HG02870 (cell line): Measurements from ENCODE around the gene POFUT2.

Experiments used
- ATAC-seq: cut with Tn5 transposase; IDR thresholded peaks from one replicate; pipeline ENCODE4 v1.9.1; 2021; ENCODE audit warnings: mild to moderate bottlenecking, moderate library complexity; ENCODE audit not compliant: unreplicated experiment

The POFUT2 gene

DNA sequence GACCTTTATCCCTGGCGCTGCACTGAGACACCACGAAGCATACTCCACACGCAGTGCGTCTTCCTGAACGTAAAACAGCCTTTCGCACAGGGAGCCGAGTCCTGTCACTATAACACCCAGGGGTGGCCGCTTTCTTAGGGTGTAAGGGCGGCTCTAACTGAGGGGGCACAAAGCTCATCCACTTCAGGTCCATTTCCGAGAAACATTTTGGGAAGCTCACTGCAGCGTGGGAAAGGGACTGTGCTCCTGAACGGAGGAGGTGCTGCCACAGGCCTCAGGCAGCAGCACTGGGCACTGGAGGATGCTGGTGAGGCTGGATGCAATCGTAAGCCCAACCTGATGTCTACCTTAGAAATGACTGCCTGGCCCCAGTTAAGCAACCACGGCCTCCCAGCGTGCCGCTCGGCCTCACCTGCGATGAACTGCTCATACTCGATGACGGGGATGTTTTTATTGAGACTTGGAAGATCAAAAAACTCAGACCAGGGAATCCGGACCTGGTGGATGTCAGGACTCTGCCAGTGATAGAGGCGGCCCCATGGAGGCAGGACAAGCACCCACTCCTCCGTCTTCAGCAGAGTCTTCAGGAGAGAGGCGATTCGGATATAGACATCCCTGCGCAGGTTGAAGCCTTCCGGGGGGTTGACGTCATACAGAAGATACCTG lies 2.3 kb downstream of the POFUT2 start:
- no peak for ATAC-seq

DNA sequence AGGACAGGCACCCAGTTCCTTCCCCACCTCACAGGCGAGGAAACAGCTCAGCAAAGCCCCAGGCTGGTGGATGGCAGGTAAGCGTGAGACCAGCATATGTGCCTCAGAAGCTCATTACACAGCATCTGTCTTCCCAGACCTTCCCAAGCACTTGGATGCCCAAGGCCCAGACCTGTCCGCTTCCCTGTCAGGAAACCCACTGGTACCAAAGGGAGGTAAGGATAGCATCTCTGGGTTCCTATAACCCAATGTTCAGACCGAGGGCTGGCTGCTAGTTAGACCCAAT lies 3.3 kb downstream of the POFUT2 start:
- ATAC-seq = no peak

DNA sequence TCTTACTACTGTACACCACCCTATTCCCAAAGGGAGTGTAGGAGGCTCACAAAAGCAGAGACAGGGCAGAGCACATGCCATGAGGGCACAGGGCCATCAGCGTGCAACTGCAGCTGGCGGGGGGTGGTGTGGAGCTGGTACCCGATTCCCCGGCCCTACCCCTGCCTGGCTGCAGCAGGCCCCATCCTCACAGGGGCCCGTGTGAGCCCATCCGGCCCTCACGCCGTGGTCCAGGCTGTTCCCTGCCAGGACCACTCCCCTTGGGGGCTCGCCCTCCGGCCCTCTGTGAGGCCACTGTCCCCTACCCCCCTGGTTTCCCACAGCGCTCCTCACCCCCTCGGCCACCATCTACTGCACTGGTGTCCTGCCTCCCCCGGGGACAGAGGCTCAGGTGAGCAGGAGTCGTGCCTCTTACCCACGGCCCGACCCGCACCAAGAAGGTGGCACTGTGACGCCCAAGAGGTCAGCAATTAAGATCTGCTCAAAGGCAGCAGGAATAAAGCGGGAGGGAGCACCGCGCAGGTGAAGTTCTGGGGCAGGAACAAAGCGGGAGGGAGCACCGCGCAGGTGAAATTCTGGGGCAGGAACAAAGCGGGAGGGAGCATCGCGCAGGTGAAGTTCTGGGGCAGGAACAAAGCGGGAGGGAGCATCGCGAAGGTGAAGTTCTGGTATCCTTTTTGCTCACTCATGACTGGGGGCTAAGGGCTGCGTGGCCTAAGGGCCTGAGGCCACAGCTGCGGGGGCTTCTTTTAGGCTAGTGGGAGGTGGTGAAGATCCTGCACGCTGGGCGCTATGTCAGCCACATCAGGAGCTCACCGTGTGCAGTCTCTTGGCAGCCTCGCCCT lies 3.9 kb downstream of the POFUT2 start:
- ATAC-seq = no peak

DNA sequence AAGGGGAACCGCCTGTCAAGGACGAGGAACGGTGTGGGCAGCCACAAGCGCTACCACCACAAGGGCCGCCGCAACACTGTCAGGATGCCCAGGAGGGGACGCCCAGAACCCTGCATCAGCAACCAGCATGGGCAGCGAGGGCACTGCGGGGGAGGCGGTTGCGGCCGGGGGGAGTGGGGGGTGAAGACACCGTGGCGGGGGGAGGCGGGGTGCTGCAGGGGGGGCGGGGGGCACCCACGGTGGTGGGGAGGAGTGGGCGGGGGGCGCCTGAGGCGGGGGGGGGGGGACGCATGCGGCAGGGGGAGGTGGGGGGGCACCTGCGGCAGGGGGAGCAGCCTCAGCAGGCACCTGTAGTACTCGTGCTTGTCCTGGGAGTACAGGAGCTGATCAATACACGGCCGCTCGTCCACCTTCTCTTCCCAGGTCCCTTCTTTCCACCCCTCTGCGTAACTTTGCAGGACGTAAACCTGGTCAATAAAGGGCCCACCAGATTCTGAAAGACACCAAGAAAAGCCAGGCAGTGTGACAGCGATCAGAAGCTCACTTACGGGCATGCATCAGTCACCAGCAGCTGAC lies 4.6 kb downstream of the POFUT2 start:
- ATAC-seq = no peak

DNA sequence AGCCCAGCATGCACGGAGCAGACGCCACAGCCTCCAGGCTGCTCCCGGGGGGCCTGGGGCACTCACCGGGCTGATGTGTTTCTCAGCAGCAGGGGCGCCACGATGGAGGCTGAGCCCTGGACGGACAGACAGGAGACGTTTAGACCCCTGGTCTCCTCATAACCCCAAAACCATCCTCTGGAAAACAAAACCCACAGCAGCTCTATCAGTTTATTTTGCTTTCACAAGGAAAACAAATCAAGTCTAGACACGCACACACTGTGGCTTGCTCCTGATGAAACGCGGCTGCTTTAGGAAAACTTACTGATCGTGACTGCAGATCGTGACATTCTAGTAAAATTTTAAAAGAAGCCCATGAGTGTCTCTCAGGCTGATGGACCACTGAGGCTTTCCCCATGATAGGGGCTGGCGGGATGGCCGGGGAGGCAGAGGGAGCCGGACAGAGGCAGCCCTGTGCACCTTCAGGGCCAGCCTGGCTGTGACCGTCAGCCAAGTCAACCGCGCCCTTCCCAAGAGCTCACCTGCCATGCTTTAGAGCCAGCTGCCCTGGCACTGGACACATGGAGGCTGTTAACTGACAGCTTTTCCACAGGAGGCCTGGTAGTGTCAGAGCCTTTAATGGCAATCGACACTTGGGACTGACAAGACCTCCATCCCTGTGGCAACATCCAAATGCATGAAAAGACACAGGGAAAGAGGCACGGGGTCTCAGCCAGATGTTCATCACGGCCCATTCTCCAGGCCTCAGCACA lies 5.2 kb downstream of the POFUT2 start:
- ATAC-seq = no peak

DNA sequence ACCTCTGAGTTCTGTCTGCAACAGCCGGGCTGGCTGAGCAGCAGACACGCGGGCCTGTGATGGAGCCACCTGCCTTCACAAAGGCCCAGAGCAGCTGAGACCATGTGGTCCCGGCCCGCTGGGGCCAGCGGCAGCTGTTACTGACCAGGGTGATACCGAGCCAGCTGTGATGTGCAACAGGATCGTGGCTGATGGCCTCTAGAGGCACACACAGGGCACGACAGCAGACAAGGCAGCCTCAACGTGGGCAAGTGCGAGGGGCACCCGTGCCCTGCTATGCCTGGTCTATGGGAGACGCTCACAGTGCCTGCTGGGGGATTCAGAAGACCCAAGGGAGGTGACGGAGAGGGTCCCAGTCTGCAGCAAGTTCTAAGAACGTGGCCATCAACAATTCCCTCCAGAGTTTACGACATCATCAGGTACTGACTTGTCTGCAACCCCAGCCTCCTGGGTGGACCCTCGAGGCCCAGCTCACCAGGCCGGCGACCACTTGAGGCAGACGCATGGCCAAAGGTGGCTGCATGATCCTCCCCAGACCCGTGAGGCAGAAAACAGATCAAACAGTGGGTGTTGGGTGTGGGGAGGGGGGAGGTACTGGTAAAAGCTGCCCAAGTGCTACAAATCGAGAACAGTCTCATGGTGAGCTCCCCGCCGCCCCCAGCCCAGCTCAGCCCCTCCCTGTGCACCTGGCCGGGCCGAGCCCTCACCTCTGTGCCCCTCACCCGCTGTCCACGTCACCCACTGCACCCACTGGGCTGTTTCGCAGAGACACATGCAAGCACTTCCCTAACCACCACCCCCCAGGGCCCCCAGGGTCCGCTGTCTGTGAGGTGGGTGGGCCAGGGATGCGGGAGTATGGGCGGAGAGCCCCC lies 6.0 kb downstream of the POFUT2 start:
- ATAC-seq = no peak

DNA sequence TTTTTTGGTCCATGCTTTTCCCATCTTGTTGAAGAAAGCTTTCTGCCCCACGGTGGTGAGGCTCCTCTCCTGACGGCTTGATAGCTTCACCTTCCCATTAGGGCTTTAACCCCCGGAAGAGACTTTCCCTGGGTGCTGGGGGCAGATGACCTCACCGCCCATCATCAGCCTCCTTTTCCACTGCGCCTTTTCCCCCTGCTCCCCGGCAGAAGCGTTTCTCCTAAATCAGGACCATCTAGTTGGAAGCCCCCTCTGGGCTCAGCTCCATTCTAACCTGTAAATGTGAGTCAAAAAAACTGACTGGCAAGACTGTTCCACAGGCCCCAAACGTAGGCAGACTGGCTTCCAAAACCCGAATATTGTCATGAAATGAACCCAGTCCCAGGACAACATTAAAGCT lies 6.7 kb downstream of the POFUT2 start:
- no peak for ATAC-seq

DNA sequence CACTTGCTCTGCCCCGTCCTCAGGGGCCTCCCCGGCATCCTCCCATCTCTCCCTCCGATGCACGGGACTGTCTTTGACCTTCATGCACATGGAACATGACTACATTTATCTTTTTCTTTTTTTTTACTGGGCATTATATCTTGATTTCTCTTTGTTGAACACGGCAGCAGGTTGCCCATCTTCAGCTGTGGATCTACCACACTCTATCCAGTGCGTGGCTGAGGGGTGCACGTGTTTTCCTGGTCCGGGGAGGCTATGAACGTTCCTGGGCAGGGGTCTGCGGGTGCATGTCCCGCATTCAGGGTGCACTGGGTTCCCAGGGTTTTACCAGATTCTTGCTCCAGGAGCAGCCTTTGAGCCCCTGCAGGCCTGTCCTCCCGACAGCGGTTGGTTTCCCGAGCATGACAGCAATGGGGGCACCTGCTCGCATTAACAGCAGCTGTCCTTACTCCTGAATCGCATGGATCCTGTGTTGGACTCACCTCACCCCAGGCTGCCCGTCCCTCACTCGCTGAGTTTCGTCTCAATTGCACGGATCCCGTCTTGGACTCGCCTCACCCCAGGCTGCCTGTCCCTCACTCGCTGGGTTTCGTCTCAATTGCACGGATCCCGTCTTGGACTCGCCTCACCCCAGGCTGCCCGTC lies 7.4 kb downstream of the POFUT2 start:
- ATAC-seq = no peak

DNA sequence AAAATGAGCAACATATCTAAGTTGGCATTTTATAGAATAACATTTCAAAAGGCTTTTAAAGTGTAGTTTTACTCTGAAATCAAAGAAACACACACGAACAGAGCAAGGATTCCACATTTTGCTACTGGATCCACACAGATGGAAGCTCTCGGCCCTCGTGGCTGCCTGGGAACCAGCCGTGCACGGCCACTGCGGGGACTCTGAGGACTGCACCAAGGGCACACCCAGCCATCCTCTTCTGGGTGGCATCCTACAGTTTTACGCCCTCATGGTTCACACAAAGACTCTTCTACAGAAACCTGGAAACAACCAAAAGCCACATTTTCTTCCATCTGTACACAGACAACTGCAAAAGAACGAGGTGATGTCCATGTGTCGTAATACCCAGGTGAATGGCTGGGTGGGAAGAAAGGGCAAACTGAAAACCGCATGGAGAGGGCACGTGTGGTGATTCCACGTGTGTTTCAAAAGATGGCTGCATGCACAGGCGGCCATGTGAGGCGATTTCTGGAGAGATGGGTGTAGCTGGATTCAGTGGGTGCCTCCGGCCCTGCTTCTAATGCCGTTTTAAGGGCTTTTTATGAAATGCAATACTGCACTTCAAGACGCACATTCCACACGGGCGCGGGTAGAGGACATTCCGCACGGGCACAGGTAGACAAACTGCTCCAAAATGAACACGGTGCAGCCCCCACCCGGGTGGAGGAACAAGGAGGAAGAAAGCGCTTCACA lies 8.1 kb downstream of the POFUT2 start:
- no peak for ATAC-seq

DNA sequence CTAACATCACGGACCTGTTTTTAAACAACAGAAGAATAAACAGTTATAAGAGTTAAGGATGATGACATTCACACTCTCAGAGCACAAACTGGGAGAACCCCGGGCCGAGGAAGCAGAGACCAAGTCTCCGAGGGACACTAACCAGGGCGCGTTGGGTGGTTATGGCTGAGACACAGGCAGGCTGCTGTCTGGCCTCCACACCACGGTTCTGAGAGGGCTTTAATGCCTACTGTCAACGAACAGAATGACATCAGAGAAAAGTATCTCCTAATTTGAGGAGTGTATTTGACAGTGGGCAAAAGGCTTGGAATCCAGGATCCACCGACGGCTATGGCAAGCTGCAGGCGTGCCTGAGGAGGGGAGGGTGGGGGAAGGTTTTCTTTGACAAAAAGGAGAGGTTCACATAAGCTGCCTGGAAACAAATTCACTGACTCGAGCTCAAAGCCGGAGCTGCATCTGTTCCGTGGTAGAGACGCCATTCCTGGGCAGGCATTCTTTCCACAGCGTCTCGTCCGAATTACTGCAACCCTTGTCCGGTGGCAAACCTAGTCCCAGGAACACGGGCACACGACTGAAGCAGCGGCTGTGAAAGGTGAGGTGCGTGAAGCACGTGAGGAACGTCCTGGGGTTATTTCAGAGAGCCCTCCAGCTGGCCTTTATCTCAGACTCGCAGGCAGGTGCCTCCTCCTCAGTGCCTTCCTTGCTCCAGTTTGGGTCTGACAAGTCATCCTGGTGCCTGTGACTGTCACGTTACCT lies 9.4 kb downstream of the POFUT2 start:
- ATAC-seq = no peak

DNA sequence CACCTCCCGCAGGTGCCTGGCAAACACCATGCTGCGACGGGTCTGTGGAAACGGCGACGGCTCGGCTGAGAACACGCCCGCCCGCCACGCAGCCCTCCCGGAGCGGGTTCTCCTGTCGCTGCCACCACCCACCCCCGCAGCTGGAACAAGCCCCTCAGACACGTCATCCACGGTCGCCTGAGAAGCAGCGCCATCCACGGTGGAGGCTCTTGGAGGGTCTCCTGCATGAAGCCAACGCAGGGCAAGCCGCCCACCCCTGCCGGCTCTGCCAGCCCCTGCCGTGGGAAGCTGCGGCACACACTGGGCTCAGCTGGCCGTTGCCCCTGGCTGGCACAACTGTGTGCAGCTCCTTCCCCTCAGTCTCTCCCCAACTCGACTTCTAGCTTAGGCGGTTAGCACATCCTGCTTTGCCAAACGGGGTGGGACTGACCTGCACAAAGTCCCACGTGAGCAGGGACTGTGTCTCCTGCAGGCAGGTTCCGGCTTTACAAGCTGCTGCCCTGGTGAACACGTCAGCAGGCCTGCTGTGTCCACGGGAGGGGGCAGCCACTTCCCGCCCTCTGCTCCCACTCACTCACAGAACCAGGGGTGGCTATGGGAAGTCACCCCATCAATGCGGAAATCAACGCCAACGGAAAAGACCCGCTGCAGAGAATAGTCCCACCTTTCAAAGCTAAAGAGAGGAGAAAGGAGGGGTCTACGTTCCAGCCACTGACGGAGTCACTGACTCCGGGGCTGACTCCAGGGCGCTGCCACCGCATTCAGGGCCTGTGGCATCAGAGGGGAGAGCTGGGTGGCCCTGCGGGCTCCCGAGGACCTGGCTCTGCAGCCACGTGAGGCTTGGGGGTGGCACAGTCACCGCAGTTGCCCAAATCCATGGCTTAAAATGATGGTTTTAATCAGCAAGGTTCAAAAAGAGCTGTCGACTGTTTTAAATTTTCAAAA lies 10.3 kb downstream of the POFUT2 start:
- ATAC-seq = no peak

DNA sequence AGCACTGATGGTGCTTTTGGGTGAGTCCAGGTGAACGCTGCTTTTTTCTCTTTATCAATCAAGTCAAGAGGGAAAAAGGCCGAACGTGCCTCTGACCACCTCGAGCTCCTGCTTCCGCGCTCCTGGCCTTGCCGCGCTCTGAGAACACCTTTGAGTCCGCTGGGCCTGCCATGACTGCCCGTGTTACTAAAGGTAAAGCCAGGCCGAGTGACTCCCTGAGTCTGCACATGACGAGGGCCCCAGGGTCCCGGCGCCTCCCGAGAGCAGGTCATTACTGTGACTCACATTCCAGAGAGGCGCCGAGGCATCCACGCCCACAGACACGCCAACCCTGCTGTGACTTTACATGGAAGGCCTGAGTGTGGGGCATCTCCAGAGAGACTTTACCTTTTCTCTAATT lies 11.1 kb downstream of the POFUT2 start:
- ATAC-seq = no peak

DNA sequence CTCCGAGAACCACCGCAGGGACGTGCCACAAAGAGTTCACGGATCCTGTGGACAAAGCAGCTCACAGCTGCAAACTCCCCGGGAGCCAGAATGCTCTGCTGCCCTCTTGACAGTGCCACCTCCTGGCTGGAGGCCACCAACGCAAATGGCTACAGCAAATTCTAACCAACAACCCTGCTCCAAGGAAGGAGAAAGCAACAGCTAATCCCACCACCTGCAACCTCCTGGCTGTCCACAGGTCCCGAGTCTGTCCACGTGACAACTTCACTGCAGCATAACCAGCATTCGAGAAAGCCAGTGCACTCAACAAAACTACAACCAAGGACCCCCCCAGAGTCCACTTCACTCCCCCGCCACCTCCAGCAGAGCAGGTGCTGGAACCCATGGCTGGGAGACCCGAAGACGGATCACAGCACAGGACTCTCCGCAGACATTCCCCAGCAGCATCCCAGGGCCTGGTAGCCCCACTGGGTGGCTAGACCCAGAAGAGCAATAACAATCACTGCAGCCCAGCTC lies 17.3 kb downstream of the POFUT2 start:
- ATAC-seq = no peak

DNA sequence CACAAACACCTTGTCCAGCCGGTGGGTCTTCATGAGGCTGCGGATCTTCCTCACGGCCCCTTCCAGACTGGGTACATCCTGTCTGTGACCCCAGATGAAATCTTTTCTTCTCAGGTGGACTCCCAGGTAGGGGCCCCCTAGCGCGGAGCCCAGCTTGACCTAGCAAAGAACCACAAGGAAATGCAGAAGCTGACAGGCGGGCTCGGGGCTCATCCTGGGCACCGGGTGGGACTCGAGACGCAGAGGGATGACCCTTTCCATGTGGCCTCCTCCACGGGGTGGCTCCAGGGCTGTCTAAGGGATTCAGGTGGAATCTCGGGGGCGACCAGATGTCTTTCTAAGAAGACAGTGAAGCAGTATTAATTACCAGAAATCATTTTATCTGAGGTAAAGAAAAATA lies 17.8 kb downstream of the POFUT2 start:
- ATAC-seq = no peak

DNA sequence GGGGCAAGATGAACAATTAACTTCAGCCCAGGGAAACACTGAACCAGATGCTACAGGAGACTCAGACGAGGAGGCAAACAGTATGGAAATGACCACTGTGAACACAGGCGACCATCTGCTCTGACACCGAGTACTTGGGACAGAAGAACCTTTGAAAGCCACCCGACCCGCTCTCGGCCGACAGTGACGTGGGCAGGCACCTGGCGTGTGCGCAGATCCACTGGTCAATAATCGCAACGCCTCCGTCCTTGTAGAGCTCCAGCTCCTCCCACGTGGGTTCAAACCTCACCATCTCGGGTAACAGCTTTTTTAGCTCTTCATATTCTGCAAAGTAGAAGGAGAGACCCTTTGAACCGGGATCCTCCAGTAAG lies 20.3 kb downstream of the POFUT2 start:
- ATAC-seq = no peak

DNA sequence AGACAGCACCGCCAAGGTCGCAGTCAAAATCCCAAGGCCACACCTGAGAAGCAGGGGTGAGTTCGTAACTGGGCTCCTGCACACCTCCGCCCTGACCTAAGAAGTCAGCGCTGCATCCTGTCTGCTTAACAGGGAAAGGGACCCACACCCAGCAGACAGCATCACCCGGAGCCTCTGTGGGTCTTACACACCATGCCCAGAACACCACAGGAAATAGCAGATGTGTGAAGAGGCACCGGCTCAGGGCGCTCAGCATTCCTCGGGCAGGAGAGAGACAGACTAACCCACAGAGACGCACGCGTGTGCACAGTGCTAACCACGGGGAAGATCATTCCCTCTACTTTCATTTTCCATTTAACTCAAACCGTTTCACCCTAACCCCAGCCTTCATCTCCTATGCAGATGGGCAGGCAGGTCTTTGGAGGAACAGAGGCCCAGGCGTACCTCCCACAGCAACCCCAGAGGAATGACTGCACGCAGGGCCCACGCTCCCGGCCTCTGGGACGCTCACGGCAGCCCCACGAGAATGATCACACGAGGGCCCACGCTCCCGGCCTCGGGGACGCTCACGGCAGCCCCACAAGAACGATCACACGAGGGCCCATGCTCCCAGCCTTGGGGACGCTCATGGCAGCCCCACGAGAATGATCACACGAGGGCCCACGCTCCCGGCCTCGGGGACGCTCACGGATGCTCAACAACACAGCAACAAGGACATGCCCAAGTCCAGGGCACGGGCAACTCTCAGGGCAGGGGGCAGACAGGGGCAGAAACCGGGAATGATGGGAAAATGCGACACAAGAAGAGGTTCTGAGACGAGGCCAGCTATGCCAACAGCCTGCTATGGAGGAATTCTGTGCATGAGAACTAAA lies 20.9 kb downstream of the POFUT2 start:
- ATAC-seq = no peak
